Stimulated activated CD4-positive, alpha-beta T cell treated with anti-CD3 and anti-CD28 coated beads, Interleukin-12 subunit alpha, Interleukin-12 subunit beta, amount 100 ng/mL, for 24 hours (primary cell): ENCODE data around the gene GALNT18.
"Not testable (repeated sequence)": the region's sequence is repeated elsewhere in the genome, so short reads cannot be mapped to it uniquely, and the experiment has no call there.

Experiments used
- DNase-seq, 2 experiments: peaks; one replicate each; pipeline ENCODE4 v3.0.0-alpha.2; 2020; ENCODE audit warnings: low read depth in 2 of 2

Gene GALNT18

GRCh38 chr11:11351851-11352250 lies 270.0 kb downstream of the GALNT18 start:
- DNase-seq, result not testable (repeated sequence)

DNA sequence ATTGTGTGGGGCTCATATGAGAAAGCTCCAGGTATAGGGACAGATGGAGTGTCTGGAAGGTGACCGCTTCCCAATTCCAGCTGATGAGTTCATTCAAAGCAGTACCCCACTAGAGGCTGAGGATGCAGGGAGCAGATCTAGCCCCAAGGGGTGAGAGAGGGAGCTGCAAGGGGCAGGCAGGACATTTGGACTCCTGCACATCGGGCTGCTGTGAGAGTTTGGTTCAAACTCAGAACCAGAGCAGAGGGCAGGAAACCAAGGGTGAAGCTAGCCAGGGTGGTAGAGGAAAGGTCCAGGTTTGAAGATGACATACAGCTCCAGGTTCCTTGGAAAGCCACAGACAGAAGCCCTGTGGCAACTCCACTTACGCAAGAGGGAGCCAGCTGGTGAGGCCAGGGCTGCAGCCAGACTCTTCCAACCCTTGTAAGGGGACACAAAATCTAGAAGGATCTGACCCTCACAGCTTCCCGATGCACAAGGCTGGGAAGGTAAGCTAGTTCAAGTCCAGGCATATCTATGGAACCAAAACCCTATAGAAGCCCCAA lies 270.7 kb downstream of the GALNT18 start:
- DNase-seq, result no peak

- no peak for DNase-seq
Measured at GRCh38 chr11:11349870-11350337, 271.9 kb downstream of the GALNT18 start.

GRCh38 chr11:11349106-11349825 lies 272.5 kb downstream of the GALNT18 start:
- no peak for DNase-seq

DNA sequence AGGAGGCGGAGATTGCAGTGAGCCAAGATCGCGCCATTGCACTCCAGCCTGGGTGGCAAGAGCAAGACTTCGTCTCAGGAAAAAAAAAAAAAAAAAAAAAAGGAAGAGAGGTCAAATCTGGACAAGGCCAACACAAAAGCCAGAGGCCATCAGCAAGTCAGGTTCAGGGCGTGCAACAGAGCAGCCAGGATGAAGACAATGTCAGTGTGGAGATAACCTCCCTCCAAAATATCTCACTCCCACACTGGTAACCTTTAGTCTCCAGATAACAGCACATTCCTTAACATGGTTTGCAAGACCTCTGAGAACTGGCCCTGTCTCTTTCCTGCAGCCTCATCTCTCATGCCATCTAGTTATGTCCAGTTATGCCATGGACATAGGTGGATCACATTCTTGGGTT lies 273.5 kb downstream of the GALNT18 start:
- DNase-seq, result no peak

GRCh38 chr11:11347592-11347991 lies 274.2 kb downstream of the GALNT18 start:
- DNase-seq, result no peak

DNA sequence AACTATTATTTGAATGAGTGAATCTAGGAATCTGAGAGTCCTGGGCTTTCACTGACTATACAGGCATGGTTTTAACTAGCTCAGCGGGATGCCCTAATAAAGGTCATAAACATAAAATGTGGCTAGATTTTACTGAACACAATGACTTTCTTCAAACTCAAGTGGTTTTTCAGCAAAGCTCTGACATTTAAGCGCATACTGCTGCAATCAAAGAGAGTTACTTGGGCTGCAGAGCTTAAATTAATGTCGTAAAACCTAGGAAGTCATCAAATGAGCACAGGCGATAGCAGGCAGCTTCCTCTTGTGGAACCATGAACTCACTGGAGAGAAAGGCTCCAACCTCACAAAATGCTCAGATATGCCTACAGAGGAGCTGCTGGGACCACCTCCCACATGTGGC lies 275.5 kb downstream of the GALNT18 start:
- DNase-seq, result no peak

GRCh38 chr11:11345099-11345498 lies 276.7 kb downstream of the GALNT18 start:
- no peak for DNase-seq

DNA sequence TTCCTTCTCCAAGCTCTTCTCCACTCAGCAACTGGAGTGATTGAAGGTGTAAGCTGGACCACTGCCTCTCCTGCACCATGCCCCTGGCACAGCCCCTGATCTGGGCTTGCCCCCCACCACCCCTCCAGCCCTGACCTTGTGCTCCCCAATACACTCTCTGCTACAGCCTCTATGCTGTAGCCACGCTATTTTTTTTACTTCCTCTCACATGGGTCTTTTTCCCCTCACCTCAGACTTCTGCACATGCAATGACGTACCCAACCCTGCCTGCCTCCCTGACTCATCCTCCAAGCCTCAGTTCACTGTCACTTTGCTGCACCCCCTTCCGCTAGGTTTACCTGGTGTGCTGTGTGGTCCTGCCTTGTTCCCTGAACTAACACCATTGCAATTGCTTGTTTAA lies 277.8 kb downstream of the GALNT18 start:
- no peak for DNase-seq

DNA sequence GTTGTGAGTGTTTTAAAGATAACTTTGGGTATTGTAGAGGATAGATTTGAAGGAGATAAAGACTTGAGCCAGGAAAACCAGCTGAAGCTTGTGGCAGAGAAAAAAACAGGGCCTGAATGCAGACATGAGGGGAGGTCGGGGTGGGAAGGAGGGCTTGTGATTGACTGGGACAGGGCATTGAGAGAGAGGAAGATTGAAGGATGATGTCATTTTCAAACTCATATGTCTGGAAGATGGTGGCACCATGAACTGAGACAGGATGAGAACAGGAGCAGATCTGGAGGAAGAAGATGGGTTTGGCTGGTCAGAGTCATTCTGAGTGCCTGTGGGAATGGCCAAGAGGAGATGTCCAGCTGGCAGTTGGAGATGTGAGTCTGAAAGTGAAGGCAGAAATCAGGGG lies 283.5 kb downstream of the GALNT18 start:
- DNase-seq, result no peak

DNA sequence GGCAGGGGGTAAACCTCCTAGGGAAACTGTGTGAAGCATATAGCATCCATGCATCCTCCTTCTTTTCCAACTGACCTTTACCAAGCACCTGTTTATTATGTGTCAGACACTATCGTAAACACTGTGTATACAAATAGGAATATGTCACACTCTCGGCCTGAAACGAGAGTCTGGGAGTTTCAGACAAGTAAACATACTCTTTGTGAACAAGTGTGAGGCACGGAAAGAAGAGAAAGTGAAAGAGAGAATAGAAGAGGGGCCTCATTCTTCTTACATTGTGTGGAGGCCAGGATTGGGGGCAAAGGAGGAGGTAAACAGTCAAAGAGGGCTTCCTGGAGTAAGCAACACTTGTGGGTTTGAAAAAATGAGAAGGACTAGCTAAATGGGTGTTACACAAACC lies 285.1 kb downstream of the GALNT18 start:
- no peak for DNase-seq

- no peak for DNase-seq
Measured at GRCh38 chr11:11335043-11335442, 286.8 kb downstream of the GALNT18 start.

- no peak for DNase-seq
Measured at GRCh38 chr11:11334607-11335006, 287.2 kb downstream of the GALNT18 start.

- DNase-seq, result no peak
Measured at GRCh38 chr11:11332141-11332710, 289.6 kb downstream of the GALNT18 start.

DNA sequence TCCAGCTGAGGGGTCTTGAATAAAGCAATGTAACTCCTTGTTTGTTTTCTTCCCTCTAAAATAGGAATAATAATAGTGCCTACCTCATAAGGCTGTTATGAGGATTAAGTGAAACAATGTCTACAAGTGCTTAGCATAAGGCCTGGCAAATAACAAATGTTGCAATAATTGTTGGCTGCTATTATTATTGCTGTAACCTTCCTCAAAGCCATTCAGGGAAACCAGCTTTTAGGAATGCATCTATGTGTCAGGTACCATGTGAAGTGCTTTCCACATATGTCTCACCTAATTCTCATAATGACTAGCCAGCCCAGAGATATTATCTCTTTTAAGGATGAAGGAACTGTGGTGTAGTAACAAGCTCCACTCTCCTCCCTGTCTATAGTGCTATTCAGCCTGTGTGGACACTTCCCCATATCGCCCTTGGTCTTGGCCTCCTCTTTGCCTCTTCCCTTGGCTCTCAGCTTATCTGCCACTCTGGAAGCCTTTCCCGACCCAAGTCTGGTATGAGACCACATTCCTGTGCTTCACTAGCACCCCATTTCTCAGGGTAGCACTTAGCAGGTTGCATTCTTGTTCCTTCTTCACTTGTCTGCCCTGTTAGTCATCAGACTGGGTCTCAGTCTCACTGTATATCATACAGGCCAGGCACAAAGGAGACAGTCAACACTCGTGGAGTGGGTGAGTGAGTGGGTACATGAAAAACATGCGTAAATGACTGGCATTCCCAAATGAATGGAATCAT lies 292.6 kb downstream of the GALNT18 start:
- DNase-seq, result no peak

- no peak for DNase-seq
Measured at GRCh38 chr11:11324090-11324489, 297.7 kb downstream of the GALNT18 start.

DNA sequence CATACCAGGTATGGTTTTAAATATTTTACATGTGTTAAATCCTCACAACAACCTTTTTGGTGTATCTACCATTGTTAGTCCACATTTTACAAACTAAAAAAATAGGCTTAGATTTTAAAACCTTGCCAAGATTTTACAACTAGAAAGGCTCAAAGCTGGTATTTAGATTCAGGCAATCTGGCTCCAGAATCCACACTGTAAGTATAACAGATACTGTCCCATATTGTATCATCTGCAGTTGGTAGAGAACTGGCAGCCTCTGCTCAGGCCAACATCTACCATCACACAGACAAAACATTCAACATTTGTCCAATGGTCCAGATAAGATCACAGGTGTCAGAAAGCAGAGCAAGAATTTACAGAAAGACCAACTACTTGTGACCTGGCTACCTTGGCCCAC lies 299.7 kb downstream of the GALNT18 start:
- no peak for DNase-seq

DNA sequence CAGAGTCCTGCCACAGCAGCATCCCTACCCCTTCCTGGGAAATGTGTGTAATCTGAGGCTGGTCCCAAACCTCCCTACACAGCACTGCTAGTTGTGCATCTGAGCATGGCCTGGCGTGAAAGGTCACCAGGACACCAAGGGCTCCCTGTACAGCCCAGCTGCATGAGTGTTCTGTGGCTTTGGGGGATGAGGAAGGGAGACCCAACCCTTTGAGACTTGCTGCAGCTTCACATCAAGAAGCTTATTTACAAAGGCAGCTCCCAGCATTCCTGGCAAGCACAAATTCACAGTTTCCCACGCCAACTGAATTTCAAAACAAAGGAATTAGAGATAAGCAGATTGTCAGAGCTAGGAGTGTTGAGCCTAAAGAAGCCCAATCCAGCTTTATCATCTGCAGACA lies 301.0 kb downstream of the GALNT18 start:
- no peak for DNase-seq

DNA sequence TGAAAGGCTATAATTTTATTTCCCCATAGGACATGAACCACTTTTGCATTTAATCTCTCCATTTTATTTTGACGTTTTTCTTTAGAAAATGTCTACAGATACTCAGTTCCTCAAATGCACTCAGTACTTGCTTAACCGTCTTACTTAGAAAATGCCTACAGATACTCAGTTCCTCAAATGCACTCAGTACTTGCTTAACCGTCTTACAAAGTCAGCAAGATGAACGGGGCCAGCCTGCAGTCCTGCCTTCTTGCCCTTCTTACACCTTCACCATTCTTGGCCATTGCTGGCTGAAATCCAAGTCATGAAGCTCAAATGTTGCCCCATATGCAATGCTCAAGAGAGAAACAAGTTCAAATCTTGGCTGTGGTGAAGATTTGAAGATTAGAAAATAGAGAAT lies 302.8 kb downstream of the GALNT18 start:
- DNase-seq, result no peak

DNA sequence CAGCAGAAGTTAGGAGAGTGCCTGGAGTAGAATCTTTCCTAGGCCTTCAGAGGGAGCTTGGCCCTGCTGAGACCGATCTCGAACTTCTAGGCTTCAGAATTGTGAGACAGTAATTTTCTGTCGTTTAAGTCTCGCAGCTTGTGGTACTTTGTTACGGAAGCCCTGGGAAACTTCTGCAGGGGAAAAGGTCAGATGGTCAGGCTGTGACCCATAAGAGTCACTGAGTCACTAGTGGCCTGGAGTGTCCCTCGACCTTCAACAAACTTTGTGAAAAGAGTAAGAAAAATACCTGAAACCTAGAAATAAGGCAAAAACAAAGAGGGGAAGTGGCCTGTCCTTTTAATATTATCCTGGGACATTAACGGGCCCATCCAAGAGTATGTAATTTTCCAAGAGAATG lies 303.3 kb downstream of the GALNT18 start:
- DNase-seq, result no peak

DNA sequence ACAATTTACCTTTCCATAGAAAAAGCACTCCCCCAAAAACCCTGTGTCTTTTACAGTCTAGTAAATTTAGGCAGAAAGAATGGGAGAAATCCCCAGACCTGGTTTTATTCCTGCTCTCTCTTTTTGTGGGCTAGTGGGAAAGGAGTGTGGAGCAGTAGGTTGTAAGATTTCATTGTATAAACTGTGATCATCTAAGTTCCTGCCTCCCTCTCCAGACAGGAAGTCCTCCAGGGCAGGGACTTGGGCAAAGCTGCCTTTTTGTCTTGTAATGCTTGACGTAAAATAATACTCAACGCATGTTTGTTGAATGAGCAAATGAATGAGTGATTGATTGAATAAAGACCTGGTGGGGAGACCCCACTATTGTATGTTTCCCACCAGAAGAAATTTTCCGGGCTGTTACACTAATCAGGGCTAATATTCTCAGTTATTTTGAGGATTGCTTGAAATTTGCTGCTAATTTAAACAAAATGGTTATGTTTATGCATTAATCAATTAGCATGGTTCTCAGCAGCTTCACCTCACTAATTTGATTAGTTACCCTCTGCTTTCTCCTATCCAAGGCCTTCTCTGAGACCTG lies 305.1 kb downstream of the GALNT18 start:
- DNase-seq, result no peak
